GM19468 (cell line): Measurements from ENCODE around the gene MRPS6.

Source experiments
- ATAC-seq: cut with Tn5 transposase; IDR thresholded peaks from one replicate; pipeline ENCODE4 v1.9.1; 2021; ENCODE audit warnings: mild to moderate bottlenecking, moderate library complexity, moderate number of reproducible peaks; ENCODE audit not compliant: unreplicated experiment; ENCODE audit errors: extremely low read depth

Gene MRPS6

GRCh38 chr21:34065027-34065426 lies 8.4 kb upstream of the MRPS6 start:
- ATAC-seq: no peak

- no peak for ATAC-seq
Observed at GRCh38 chr21:34071683-34072082, 1.7 kb upstream of the MRPS6 start.

DNA sequence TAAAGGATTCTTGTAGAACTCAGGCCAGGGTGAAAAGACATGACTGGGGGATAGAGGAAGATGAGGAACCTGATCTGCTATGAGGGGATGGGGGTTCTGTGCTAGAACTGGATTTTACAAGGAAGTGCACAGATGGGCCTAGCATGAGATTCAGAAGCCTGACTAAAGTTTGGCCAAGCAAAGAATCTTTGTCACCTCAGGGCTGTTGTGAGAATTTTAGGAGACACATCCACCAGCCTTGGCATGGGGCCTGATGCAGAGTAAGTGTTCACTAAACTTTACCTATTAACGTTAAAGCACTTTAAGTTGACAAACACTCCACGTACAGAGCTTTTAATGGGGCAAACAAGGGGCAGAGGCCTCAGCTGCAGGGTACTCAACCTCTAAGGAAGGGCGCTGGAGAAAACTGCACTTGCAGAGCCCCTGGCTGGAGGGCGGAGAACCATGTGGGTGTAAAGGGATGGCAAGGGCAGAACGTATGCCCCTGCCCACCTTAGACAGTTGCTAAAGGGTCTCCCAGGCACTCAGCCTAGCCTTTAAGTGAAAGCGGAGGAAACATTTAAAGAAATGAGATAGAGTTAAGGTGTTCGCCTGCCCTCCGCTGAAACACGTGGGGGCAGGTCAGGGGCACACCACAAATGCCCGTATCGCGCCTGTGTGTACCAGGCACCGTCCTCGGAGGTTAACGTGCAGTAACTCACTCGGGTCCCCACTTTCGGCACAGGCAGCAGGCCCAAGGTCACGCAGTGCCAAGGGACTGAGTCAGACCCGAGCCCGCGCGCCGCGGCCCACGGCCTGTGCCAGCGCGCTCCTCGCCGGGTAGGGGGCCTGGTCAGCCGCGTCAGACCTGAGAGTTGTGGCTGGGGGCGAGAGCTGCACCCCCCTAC lies 990 bp upstream of the MRPS6 start:
- ATAC-seq: no peak

- ATAC-seq: peak; percentile 11
Observed at GRCh38 chr21:34073749-34074282, 438 bp downstream of the MRPS6 start.

DNA sequence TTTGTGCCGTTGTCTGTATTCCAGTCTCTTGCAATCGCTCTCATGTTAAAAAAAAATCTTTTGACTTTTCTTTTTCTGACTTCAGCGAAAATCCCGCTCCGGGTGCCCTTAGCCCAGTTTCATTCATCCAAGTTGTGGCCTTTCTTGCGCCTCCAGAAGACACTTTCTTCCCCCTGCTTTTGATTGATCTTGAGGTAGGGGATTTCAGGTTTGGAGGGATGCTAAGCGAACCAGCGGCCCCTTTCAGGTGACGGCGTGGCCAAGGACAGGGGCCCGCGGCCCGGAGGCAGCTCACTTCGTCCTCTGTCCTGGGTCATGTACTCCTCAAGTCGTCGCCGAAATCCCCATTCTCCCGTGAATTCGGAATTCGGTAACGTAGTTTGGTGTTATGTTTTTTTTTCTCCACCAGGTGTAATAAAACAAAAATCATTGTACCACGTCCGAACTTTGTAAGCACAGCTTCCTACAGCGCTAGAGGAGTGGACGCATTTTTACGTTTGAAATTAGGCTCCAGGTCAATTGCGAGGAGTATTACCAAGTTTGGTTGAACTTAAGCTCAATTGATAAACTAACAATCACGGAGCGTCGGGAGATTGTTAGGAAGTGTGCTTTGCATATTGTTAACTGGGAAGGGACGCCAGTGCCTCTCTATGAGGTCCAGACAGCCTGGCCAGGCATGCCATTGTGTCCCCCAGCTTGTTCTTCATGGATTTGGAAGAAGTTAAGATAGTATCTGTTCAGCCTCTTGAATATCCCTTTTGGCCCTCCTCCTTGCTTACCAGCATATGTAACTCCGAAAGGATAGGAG lies 1.1 kb downstream of the MRPS6 start:
- no peak for ATAC-seq

DNA sequence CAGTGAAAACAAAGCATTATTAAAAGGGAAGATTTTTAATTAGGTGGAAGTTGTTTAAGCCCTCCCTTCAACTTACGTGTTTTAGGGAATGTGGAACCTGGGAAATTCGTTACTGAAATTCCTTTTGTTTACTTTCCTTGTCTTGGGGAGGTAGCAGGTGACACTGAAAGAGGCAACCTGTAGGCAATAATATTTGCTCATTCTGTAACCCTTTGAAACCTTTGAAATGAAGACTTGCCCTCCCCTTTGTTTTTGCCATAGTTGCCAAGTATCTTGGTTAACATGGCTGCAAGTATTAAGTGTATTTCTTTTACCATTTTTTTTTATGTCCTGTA lies 1.7 kb downstream of the MRPS6 start:
- no peak for ATAC-seq

- ATAC-seq: no peak
Observed at GRCh38 chr21:34075760-34076660, 2.6 kb downstream of the MRPS6 start.

- ATAC-seq: no peak
Observed at GRCh38 chr21:34076835-34077234, 3.5 kb downstream of the MRPS6 start.

GRCh38 chr21:34077888-34078287 lies 4.5 kb downstream of the MRPS6 start:
- ATAC-seq: no peak

DNA sequence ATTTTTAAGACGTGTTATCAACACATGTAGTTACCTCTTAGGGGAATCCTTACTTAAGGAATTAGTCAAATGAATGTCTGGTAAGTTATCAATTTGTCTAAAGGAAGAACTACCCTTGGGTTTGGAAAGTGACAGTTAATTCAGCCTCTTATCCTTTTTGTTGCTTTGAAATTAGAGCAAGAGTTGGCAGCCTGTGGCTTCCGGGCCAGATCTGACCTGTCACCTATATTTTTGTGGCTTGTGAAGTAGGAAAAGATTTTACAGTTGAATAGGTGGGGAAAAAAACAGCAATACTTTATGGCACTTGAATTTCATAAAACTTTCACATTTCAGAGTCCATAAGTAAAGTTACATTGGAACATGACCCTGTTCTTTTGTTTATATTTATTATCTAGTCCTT lies 5.5 kb downstream of the MRPS6 start:
- no peak for ATAC-seq

DNA sequence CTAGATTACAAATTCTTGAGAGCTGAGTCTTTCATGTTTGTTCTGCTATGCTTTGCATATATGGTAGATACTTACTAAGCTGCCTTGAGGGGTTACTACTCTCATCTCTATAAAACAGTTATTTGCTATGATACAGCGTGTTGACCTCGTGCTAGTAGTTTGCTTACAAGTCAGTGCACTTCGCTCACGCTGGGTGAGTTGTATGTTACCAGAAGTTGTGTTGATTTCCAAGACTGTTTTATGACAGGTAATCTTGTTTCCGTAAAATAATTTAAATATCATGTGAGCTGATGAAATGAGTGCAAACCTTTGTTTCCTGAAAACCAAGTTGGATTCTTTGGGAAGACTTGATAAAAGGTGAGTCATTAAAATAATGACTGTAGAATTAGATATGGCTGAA lies 7.3 kb downstream of the MRPS6 start:
- no peak for ATAC-seq

GRCh38 chr21:34082769-34083168 lies 9.4 kb downstream of the MRPS6 start:
- no peak for ATAC-seq

DNA sequence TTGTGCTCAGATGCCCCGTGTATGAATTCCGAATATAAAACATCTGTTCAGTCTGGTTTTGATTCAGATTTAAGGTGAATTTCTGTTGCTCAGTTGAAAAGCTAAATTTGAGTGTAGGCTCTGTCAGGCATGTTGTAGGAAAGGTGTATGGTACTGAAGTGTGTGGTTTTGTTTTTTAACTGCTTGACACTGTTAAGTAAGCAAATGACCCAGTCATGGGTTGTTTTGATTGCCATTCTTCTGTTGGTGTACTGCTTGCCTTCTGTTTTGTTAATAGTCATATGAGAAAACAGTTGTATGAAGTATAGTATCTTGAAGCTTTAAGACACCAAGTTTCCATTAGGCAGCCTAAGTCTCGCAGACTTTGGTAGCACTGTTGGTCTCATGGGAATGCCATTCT lies 10.0 kb downstream of the MRPS6 start:
- ATAC-seq: no peak

DNA sequence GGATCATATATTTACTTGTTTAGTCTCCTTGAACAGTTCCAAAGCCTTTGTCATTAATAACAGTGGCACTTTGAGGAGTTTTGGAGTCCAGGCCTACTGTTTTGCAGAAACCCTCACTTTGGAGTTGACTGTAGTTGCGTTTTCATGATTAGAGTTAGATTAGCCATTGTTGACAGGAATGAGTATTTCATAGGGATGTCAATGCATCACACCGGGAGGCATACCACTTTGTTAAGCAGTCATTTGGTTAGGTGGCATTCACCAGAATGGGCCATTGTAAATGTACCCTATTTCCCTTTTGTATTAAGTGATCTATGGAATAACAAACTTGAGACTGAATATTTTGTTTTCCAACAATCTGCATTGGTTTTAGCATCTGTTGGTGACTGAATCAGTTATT lies 11.8 kb downstream of the MRPS6 start:
- ATAC-seq: no peak

DNA sequence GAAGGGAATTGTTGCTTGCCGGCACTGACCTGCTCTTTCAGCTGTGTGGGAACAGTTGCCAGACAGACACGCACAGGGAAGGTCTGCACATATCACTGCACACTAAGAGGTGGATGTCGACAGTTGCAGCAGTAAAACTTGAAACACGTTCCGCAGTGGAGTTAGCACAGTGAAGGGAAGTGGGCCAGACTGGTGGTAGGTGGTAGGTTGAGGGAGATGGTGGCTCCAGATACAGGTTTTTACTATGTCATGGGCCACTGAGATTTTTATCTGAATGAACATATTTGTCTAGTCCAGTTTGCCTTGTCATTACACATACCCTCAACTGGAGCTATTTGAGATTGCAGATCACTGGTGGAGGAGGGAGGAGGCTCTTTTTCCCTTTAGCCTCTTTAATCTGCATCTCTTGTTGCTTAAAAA lies 13.5 kb downstream of the MRPS6 start:
- no peak for ATAC-seq

GRCh38 chr21:34088752-34089151 lies 15.4 kb downstream of the MRPS6 start:
- ATAC-seq: no peak

DNA sequence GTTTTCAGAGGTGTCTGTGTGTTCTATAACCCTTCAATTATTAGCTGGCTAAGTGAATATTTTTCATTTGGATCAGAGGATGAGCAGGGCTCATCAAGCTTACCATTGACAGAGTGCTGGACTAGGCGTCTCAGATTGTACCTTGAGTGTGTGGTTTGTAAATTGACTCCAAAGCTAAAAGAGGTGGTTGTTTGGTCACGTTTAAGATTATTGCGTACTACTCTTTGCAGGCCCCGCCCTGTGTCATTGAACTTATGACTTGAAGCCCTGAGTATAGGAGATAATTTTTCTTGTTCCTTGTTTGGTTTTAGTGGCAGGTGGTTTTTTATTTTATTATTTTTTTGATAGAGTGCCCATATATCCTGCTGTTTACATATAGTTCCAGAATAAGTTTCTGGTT lies 17.7 kb downstream of the MRPS6 start:
- no peak for ATAC-seq

GRCh38 chr21:34091607-34092006 lies 18.2 kb downstream of the MRPS6 start:
- no peak for ATAC-seq

DNA sequence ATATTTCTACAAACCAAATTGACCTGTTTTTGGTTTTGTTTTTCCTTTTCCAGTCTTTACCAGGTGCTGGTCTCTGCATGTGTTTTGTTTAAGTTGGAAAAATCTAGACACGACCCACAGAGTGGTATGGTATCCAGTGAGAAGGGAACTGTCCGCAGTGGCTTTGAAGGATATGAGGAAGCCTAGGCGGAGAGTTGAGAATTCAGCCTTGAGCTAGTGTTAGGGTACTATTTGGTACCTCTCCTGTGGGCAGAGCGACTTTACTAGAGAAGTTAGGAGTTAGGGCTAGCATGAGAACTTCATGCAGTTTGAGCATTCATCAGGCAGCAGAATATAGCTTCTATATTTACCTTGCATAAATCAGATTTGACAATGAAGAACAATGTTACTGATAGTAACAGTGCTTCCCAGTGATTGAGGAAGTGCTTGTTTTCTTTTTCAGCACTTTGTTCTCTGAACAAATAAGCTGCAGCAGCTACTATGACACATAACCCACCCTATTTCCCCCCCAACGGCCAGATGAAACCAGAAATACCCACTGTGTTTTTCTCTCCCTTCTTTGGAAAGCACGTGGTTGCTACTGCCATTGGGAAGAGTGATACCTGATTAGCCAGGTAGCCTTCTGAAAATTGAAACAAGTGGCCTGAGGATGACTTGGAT lies 19.0 kb downstream of the MRPS6 start:
- no peak for ATAC-seq

DNA sequence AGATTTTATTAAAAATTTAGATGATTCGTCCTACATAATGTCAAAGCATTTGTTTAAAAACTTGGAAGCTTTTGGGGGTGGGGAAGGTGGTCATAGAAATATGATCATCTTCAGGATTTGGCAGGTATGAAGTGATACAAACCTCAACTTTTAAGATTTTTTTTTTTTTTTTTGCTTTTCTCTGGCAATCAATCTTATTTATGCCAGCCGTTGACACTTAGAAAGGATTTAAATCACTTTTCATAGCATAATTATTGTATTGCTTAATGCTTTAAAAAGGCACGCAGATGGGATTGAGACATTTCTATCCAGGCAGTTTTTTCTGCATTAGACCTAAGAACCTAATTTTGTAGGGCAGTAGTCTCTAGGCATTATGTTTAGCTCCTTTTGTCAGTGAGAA lies 19.7 kb downstream of the MRPS6 start:
- ATAC-seq: no peak
